Left ventricle myocardium superior (tissue), 1 donor: Measurements from ENCODE around the gene ALDH6A1. TPM values are rescaled to one million over a fixed set of nuclear protein-coding genes. Genes with fewer than 3 reads are reported as not detected.

Experiments
- ATAC-seq: fragments of 200-7000 bp; cut with Tn5 transposase; one replicate; pipeline ENCODE4 v1.9.1; 2020; ENCODE audit warnings: mild to moderate bottlenecking, moderate library complexity
- DNase-seq: peaks from one replicate; pipeline ENCODE4 v3.0.0-alpha.2; 2020
- intact Hi-C: fragments of 100-400 bp; cut with micrococcal nuclease; formaldehyde crosslinking; loops from one replicate; pipeline ENCODE4 v1.11.0; 2022
- total RNA-seq: library from RNA; stranded (reverse); fragmentation: NEBNext Ultra II Directional; extraction: Animal tissue kit (Norgen Biotek cat#: 25700); gene quantifications from one replicate; pipeline ENCODE4 v1.2.1, GENCODE V29; 2021
- donor health status: DM: no; HTN: yes; CAD: no; lungs with severe emphysema.

ALDH6A1 gene
- total RNA-seq, 1 donor from 2014 or later: 59.8 TPM

- DNase-seq (no peak), ATAC-seq (no peak)
- intact Hi-C loops: no loop called here
Measured at GRCh38 chr14:74064426-74064825, 19.8 kb downstream of the ALDH6A1 start.

- DNase-seq (no peak), ATAC-seq (no peak)
- intact Hi-C loops: no loop called here
Measured at GRCh38 chr14:74062809-74063150, 21.5 kb downstream of the ALDH6A1 start.

- intact Hi-C loops: no loop called here
- ATAC-seq: no peak
- DNase-seq: no peak
Measured at GRCh38 chr14:74049876-74050495, 34.3 kb downstream of the ALDH6A1 start.

- intact Hi-C loops: no loop called here
- no peak for ATAC-seq
Measured at GRCh38 chr14:74048281-74048680, 36.0 kb downstream of the ALDH6A1 start.

GRCh38 chr14:74045522-74045921 lies 38.7 kb downstream of the ALDH6A1 start:
- no peak for ATAC-seq
- intact Hi-C loops: no loop called here
- no peak for DNase-seq

More at GRCh38 chr14:74048281-74048680, 36.0 kb downstream of the ALDH6A1 start:
- no peak for DNase-seq

GRCh38 chr14:74042296-74042695 lies 42.0 kb downstream of the ALDH6A1 start:
- no peak for DNase-seq
- no peak for ATAC-seq
- intact Hi-C loops: no loop called here

GRCh38 chr14:74038020-74038859 lies 46.0 kb downstream of the ALDH6A1 start:
- DNase-seq (no peak), ATAC-seq (no peak)
- intact Hi-C loops: no loop called here

GRCh38 chr14:74035556-74035955 lies 48.7 kb downstream of the ALDH6A1 start:
- intact Hi-C loops: no loop called here
- DNase-seq (no peak), ATAC-seq (no peak)

GRCh38 chr14:74034572-74034971 lies 49.7 kb downstream of the ALDH6A1 start:
- DNase-seq (no peak), ATAC-seq (no peak)
- intact Hi-C loops: no loop called here

- intact Hi-C loops: no loop called here
- no peak for DNase-seq
- ATAC-seq: no peak
Measured at GRCh38 chr14:74029136-74029535, 55.1 kb downstream of the ALDH6A1 start.

GRCh38 chr14:74022346-74022745 lies 61.9 kb downstream of the ALDH6A1 start:
- ATAC-seq (no peak), DNase-seq (no peak)
- intact Hi-C loops: no loop called here

GRCh38 chr14:74019408-74020137 lies 64.7 kb downstream of the ALDH6A1 start:
- no peak for DNase-seq
- ATAC-seq: no peak
- intact Hi-C loops: no loop called here

GRCh38 chr14:74018586-74019407 lies 65.5 kb downstream of the ALDH6A1 start, which contains the start of the genes BBOF1 and ENTPD5:
Gene BBOF1 (plus strand): TSS chr14:74019349. CDS start chr14:74019479, 130 bp downstream.
Gene ENTPD5 (minus strand): TSS chr14:74019288. CDS start chr14:73988102, 31,186 bp downstream.
- intact Hi-C loops: no loop called here
- peak; percentile 99 for ATAC-seq

GRCh38 chr14:74018174-74018585 lies 66.1 kb downstream of the ALDH6A1 start:
- no peak for DNase-seq
- peak; percentile 4 for ATAC-seq
- intact Hi-C loops: no loop called here

More at GRCh38 chr14:74018586-74019407, 65.5 kb downstream of the ALDH6A1 start, which contains the start of the genes BBOF1 and ENTPD5:
- DNase-seq: peak; percentile 94

GRCh38 chr14:74015963-74016362 lies 68.3 kb downstream of the ALDH6A1 start:
- ATAC-seq: no peak
- no peak for DNase-seq
- intact Hi-C loops: no loop called here

- DNase-seq (no peak), ATAC-seq (no peak)
- intact Hi-C loops: no loop called here
Measured at GRCh38 chr14:74015176-74015575, 69.1 kb downstream of the ALDH6A1 start.

GRCh38 chr14:74014299-74014698 lies 70.0 kb downstream of the ALDH6A1 start:
- DNase-seq (no peak), ATAC-seq (no peak)
- intact Hi-C loops: no loop called here

- intact Hi-C loops: no loop called here
- no peak for ATAC-seq
- no peak for DNase-seq
Measured at GRCh38 chr14:74008843-74009499, 75.3 kb downstream of the ALDH6A1 start.
